GM18867 (cell line): ENCODE results near the gene ASL.
A peak's percentile ranks its signal among the peaks of the same experiment; 100 is the strongest.
"Not testable (repeated sequence)": the region's sequence is repeated elsewhere in the genome, so short reads cannot be mapped to it uniquely, and the experiment has no call there.

ENCODE experiments used
- ATAC-seq: cut with Tn5 transposase; IDR thresholded peaks from one replicate; pipeline ENCODE4 v1.9.1; 2021; ENCODE audit warnings: mild to moderate bottlenecking, moderate library complexity; ENCODE audit not compliant: unreplicated experiment

ASL gene

DNA sequence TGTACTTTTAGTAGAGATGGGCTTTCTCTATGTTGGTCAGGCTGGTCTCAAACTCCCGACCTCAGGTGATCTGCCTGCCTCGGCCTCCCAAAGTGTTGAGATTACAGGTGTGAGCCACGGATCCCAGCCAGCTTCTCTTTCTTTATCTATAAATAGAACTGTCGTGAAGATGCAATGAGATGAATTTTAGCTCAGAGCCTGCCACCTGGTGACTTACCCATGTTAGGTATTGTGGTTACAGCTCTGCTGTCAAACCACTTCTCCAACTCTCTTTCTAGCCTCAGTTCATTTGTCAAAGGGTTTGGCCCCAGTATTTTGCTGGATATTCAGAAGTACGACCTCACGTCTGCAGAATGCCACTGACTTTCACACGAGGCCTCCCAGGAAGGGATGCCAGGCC lies 3.4 kb upstream of the ASL start:
- not testable (repeated sequence) for ATAC-seq

DNA sequence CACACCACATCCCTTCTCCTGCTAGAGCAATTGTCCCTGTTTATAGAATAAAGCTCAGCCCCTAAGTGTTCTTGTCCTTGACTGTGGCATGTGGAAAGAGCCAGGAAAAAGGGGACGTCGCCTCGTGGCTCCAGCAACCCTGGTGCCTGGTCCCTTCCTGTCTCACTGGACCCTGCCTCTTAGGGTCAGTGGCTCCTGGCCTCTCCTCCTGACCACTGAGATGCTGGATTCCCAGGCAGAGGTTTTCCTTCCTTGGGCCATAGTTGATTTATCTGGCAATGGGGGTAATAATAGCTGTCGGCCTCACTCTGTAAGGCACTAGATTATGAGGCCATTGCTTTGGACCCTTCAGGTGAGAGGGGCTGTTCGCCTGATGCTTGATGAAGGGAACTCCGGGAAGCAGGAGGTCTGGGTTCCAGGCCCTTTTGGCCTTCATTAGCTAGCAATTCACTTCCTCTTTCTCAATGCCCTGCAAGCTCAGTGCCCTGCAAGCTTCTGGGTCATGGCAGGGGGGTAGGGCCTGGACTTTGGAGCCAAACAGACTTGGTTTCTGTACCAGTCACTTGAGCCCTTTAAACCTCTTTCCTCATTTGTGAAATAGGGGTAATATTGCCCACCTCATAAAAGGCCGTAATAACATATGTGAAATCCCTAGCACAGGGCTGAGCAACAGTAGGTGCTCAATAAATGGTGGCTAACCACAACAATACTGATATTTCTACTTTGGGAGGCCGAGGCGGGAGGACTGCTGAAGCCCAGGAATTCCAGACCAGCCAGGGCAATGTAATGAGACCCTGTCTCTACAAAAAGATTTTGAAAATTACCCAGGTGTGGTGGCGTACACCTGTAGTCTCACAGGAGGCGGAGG lies 1.1 kb downstream of the ASL start:
- ATAC-seq: no peak

DNA sequence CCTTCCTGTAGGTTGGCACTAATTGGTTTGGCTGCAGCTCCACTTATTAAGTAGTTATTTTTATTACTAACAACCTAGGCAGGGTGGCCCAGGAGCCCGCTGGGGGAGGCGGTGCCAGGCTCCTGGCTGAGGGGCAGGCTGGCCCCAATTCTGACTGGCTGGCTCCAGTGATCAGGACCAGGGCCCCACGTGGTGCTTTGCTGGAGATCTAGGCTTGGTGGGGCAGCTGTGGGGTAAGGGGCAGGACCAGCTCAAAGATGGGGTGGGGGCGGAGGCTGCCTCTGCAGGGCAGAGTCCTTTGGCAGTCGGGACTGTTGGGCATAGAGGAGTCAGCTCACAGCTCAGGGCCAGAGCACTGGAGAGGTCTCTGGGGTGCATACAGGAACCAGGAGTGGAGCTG lies 2.4 kb downstream of the ASL start:
- no peak for ATAC-seq

DNA sequence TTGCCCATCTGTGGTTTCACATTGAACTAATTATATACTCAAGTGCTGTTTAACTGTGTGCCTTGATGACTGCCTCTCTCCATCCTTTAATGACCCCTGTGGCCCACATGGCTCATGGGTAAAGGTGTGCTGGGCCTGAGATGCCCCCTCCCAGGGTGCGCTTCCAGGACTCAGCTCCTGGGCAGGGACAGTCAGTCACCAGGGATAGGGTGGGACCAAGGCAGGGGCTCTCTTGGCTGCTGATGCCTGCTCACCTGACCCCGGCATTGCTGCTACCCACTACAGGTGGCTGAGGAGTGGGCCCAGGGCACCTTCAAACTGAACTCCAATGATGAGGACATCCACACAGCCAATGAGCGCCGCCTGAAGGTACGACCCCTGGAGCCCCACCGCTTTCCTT lies 6.5 kb downstream of the ASL start:
- no peak for ATAC-seq

DNA sequence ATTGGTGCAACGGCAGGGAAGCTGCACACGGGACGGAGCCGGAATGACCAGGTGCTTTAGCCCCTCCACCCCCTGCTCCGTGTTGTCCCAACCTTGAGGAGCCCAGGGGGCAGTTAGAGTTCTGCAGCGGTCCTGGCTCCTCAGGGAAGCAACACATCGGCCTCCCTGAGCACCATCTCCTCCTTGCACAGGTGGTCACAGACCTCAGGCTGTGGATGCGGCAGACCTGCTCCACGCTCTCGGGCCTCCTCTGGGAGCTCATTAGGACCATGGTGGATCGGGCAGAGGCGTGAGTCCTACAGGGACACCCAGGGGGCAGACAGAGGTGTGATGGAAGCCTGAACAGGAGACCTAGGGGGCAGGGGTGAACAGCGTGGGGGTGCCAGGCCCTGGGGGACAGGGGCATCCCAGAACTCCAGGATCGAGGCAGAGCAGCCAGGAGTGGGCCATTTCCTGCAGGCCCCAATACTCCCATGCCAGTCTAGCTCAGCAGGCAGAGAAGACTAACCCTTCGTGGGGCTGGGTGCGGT lies 7.3 kb downstream of the ASL start:
- ATAC-seq: no peak

DNA sequence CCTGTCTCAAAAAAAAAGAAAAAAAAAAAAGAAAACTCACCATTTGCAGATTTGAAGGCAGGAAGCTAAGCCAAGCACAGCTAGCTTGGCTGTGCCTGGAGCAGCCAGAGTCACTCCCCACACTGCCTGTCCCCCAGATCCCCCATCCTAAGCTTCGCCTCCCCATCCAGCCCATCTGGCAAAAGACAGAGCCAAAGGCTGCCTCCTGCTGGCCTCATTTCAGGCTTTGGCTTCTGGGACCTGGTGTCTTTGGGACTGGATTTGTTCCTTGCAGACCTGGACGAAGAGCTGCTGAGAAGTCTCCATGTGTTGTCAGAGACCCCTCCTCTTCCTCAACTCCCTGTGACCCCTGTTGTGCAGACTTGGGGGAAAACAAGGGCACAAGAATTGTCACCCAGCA lies 8.1 kb downstream of the ASL start:
- ATAC-seq: no peak

DNA sequence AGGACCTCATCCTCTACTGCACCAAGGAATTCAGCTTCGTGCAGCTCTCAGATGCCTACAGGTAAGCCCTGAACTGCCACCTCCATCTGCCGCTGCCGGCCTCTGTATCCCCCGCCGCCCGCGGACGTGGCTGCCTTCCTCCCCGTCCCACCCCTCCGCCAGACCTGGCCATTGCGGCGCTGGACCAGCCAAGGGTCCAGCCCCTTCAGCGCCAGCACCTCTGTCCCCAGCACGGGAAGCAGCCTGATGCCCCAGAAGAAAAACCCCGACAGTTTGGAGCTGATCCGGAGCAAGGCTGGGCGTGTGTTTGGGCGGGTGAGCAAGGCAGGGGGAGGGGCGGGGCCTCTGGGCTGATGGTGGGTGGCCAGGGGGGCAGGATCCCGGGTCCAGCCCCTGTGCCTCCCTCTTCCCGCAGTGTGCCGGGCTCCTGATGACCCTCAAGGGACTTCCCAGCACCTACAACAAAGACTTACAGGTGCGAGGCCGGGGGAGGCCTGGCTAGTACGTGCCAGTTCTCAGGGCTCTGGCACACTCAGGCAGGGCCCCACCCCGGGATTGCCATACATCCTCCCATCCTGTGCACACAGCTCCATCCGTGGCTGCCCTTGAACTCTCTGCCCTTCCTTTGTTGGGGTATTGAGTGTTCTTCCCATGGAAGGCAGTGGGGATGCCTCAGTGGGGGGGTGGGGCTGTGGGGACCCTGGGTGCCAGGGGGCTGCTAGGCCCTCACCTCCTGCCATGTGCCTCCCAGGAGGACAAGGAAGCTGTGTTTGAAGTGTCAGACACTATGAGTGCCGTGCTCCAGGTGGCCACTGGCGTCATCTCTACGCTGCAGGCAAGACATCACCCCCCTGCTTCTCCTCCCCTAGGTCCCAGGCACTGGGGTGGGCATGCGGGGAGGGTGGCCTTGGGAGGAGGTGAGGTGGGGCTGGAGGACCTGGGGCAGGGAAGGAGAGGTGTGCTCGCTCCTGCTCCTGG lies 13.5 kb downstream of the ASL start:
- ATAC-seq: no peak

DNA sequence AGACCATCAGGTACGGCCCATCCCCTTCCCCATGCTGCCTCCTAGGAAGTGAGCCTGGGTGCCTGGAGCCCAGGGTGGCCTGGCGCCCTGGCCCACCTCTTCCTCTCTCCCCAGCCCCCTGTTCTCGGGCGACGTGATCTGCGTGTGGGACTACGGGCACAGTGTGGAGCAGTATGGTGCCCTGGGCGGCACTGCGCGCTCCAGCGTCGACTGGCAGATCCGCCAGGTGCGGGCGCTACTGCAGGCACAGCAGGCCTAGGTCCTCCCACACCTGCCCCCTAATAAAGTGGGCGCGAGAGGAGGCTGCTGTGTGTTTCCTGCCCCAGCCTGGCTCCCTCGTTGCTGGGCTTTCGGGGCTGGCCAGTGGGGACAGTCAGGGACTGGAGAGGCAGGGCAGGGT lies 17.0 kb downstream of the ASL start:
- no peak for ATAC-seq

DNA sequence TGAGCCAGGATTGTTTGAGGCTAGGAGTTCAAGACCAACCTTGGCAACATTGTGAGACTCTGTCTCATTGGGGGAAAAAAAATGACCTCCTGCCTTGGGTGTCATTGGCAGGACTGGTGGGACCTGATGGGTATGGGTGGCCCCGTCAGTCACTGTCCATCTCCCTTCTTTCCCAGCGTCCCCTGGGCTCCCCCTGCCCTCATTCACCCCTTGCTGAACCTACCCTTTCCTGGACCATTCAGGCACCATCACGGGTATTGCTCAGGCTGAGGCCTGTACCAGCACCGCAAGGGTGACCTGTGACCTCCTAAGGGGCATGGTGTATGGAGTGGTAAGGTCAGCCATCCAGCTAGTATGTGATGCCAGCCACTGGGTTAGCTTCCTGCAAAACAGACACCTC lies 19.4 kb downstream of the ASL start:
- ATAC-seq: no peak

DNA sequence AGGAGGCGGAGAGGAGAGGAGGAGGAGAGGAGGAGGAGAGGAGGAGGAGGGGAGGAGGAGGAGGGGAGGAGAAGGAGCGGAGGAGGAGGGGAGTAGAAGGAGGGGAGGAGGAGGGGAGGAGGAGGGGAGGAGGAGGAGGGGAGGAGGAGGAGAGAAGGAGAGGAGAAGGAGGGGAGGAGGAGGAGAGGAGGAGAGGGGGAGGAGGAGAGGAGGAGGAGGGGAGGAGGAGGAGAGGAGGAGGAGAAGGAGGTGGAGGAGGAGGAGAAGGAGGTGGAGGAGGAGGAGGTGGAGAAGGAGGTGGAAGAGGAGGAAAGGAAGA lies 23.6 kb downstream of the ASL start:
- no peak for ATAC-seq

DNA sequence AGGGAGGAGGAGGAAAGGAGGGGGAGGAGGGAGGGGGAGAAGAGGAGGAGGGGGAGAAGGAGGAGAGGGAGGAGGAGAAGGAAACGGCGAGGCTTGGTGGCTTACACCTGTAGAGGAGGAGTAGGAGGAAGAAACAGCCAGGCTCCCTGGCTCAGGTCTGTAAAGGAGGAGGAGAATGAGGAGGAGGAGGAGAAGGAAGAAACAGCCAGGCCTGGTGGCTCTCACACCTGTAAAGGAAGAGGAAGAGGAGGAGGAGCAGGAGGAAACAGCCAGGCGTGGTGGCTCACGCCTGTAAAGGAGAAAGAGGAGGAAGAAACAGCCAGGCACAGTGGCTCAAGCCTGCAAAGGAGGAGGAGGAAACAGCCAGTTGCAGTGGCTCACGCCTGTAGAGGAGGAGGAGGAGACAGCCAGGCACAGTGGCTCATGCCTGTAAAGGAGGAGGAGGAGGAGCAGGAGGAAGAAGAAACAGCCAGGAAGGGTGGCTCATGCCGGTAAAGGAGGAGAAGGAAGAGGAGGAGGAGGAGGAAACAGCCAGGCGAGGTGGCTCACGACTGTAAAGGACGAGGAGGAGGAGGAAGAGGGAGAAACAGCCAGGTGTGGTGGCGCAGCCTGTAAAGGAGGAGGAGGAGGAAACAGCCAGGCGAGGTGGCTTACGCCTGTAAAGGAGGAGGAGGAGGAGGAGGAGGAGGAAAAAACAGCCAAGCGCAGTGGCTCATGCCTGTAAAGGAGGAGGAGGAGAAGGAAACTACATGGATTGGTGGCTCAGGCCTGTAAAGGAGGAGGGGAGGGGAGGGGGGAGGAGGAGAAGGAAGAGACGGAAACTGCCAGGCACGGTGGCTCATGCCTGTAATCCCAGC lies 24.2 kb downstream of the ASL start:
- peak; percentile 65 for ATAC-seq

DNA sequence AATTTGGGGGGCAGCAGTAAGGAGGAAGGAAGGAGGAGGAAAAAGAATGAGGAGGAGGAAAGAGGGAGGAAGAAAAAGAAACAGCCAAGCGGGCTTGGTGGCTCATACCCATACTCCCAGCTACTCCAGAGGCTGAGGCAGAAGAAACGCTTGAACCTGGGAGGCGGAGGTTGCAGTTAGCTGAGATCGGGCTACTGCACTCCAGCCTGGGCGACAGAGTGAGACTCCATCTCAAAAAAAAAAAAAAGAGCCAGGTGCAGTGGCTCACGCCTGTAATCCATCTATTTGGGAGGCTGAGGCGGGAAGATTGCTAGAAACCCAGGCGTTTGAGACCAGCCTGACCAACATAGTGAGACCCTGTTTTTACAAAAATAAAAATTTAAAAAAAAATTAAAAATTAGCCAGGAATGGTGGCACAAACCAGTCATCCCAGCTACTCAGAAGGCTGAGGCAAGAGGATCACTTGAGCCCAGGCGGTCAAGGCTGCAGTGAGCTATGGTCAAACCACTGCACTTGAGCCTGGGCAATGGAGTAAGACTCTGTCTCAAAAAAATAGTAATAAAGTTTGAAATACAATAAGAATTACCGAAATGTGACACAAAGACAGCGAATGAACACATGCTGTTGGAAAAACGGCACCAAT lies 24.9 kb downstream of the ASL start:
- no peak for ATAC-seq

DNA sequence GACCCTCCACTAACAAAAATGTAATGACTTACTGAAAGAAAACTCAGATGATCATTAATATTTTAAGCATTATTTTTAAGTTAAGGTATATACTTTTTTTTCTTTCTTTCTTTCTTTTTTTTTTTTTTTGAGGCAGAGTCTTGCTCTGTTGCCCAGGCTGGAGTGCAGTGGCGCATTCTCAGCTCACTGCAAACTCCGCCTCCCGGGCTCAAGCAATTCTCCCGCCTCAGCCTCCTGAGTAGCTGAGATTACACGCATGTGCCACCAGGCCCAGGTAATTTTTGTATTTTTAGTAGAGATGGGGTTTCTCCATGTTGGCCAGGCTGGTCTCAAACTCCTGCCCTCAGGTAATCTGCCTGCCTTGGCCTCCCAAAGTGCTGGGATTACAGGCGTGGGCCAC lies 26.5 kb downstream of the ASL start:
- ATAC-seq: not testable (repeated sequence)

DNA sequence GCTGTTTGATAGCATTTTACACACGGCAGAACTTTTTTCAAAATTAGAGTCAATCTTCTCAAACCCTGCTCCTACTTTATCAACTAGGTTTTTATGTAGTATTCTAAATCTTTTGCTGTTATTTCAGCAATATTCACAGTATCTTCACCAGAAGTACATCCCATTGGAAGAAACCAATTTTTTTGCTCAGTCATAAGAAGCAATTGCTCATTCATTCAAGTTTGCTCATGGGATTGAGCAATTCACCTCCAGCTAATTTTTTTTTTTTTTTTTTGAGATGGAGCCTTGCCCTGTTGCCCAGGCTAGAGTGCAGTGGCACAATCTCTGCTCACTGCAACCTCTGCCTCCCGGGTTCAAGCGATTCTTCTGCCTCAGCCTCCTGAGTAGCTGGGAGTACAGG lies 28.4 kb downstream of the ASL start:
- not testable (repeated sequence) for ATAC-seq

DNA sequence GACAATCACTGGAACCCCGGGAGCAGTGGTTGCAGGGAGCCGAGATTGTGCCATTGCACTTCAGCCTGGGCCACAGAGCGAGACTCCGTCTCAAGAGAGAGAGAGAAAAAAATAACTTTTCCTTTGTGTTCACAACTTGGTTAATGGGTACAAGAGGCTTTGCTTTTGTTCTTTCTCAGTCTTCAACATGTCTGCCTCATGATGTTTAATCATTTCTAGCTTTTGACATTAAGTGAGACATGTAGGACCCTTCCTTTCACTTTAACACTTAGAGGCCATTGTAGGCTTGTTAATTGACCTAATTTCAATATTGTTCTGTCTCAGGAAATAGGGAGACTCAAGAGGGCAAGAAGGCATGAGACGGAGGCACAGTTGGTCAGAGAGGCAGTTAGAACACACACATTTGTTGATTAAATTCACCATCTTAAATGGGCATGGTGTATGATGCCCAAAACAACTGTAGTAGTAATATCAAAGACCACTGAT lies 29.7 kb downstream of the ASL start:
- ATAC-seq: no peak

DNA sequence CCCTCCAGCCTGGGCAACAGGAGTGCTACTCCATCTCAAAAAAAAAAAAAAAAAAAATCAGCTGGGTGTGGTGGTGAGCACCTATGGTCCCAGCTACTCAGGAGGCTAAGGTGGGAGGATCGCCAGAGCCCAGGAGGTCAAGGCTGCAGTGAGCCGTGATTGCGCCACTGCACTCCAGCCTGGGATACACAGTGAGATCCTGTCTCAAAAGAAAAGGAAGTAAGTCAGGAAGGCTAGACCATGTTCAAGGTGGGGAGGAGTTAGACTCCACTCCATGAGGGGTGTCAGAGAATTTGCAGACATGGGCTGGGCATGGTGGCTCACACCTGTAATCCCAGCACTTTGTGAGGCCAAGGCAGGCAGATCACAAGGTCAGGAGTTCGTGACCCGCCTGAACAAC lies 32.8 kb downstream of the ASL start:
- not testable (repeated sequence) for ATAC-seq

DNA sequence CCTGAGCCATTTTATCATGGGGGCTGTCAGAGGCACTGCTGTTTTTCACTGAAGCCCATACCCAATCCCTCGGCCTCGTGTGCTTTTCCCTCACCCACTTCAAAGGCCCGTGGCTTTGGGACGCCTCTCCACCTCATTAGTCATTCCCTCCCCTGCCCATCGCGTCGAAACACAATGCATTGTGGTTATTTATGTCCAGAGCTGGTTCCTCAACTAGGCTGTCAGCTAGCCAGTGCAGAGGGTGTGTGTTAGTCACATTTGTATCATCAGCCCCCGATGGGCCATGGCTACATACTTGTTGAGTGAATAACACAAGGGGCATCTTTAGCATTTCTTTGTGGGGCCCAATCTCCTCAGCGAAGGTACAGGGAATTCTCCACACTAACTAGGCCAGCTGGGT lies 35.2 kb downstream of the ASL start:
- ATAC-seq: no peak

DNA sequence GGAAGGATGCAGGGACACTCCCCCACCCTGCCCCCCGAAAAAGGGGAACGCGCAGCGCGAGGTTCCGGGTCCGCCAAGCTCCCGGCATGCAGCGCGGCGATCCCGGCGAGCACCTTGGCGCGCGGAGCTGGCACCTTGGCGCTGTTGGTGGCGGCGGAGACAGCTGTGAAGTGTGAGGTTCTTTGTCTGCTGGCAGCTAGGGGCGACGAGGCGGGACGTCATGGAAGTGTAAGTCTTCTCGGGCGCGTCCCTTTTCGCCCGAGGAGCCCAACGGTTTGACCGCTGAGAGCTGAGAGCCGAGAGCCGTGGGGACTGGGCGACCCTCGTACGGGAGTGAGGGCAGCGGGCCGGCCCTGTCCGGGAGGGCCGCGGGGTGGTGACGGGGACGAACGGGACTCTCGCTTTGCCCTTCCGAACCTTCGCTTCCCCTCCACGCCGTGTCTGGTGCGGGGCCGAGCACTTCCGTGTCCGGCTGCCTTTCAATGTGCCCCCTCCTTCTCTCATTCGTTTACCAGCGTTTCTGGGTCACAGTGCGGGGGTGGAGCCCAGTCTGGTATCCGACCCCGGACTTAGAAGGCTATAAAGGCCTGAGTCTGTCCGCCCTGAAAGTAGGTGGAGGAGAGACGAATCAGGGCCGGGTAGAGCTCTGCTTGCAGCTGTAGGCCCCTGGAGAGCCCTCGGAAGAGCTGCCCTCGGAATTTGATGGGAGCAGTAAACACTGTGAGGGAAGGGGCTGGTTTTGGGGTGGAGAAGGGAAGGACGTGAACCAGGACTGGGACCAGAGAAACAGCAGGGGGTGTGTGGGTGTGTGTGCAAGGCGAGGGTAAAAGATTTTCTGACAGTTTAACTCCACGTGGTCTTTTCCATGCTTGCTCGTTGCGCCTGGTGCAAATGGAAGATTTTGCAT lies 39.4 kb downstream of the ASL start, which contains the start of gene CRCP:
Gene CRCP (plus strand): TSS at position 105 of the 907 bp plus-strand sequence. CDS start 116 bp downstream, at position 221.
- peak; percentile 88 for ATAC-seq
